Mammary epithelial cell (primary cell): ENCODE data around the gene BRAT1.

Experiments
- CTCF ChIP-seq, 2 donors: IDR thresholded peaks in 1 of 2; conservative IDR thresholded peaks in 1 of 2; 2 replicates each; pipeline ENCODE4 v1.5.1; 2011 to 2012; ENCODE audit warnings: inconsistent platforms in 2 of 2, low read length in 2 of 2, mild to moderate bottlenecking in 2 of 2, control low read depth in 1 of 2, low read depth in 1 of 2; ENCODE audit not compliant: insufficient read depth in 1 of 2; ENCODE audit errors: extremely low read depth in 1 of 2
- EZH2 ChIP-seq: IDR thresholded peaks from 2 replicates; pipeline ENCODE4 v1.6.1; 2012; ENCODE audit warnings: low read length, inconsistent platforms, borderline replicate concordance

GRCh38 chr7:2523941-2524807 is 31.1 kb downstream of the BRAT1 start:
- TF ChIP-seq CTCF (conservative IDR thresholded peaks at IDR 0.05 in 1 of 2, IDR thresholded peaks at IDR 0.05 in 1 of 2; ENCODE audit: extremely low read depth in 1 of 2, insufficient read depth in 1 of 2, low read depth in 1 of 2, low read length in 2 of 2) (no peak), EZH2 (no peak)
